ENCODE measurements around the gene UBTD1.
"Not testable (repeated sequence)": the region's sequence is repeated elsewhere in the genome, so short reads cannot be mapped to it uniquely, and the experiment has no call there.

GRCh38 chr10:97468781-97469180 lies 29.9 kb upstream of the UBTD1 start:
- TF ChIP-seq BHLHE40 (IDR thresholded peaks at IDR 0.05; ENCODE audit: borderline replicate concordance in 1 of 2, low read depth in 2 of 2, low read length in 1 of 2); HDAC2 (IDR thresholded peaks at IDR 0.05); HSF1 (IDR thresholded peaks at IDR 0.05; ENCODE audit: low read depth, low read length); RAD21 (IDR thresholded peaks at IDR 0.05; ENCODE audit: insufficient read depth, low read depth, low read length); POLR2A (IDR thresholded peaks at IDR 0.05; ENCODE audit: low read depth, low read length); CBX3 (IDR thresholded peaks at IDR 0.05; ENCODE audit: borderline replicate concordance, low read depth); SUZ12 (IDR thresholded peaks at IDR 0.05; ENCODE audit: unreplicated experiment); RBBP5 (conservative IDR thresholded peaks at IDR 0.05); SP1 (IDR thresholded peaks at IDR 0.05; ENCODE audit: low read depth, low read length); NFIC (IDR thresholded peaks at IDR 0.05; ENCODE audit: low read depth, low read length): not testable (repeated sequence)
- TF ChIP-seq, protein P1, sequence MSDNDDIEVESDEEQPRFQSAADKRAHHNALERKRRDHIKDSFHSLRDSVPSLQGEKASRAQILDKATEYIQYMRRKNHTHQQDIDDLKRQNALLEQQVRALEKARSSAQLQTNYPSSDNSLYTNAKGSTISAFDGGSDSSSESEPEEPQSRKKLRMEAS (IDR thresholded peaks at IDR 0.05; ENCODE audit: low read depth, low read length), result not testable (repeated sequence)
- TF ChIP-seq, protein P2, sequence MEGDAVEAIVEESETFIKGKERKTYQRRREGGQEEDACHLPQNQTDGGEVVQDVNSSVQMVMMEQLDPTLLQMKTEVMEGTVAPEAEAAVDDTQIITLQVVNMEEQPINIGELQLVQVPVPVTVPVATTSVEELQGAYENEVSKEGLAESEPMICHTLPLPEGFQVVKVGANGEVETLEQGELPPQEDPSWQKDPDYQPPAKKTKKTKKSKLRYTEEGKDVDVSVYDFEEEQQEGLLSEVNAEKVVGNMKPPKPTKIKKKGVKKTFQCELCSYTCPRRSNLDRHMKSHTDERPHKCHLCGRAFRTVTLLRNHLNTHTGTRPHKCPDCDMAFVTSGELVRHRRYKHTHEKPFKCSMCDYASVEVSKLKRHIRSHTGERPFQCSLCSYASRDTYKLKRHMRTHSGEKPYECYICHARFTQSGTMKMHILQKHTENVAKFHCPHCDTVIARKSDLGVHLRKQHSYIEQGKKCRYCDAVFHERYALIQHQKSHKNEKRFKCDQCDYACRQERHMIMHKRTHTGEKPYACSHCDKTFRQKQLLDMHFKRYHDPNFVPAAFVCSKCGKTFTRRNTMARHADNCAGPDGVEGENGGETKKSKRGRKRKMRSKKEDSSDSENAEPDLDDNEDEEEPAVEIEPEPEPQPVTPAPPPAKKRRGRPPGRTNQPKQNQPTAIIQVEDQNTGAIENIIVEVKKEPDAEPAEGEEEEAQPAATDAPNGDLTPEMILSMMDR (IDR thresholded peaks at IDR 0.05 in 2 of 3, conservative IDR thresholded peaks at IDR 0.05 in 1 of 3; ENCODE audit: control insufficient read depth in 2 of 3, extremely low read depth in 1 of 3, insufficient read depth in 1 of 3, low read depth in 3 of 3, low read length in 3 of 3), result not testable (repeated sequence)

Data from GM12878 (cell line).